Ammon's horn (tissue), 1 donor: Measurements from ENCODE around the gene HIP1.
"Not testable (repeated sequence)": the region's sequence is repeated elsewhere in the genome, so short reads cannot be mapped to it uniquely, and the experiment has no call there.

ENCODE experiments used
- DNase-seq: peaks from one replicate; pipeline ENCODE4 v3.0.0-alpha.2; 2016; ENCODE audit warnings: low spot score

The HIP1 gene

DNA sequence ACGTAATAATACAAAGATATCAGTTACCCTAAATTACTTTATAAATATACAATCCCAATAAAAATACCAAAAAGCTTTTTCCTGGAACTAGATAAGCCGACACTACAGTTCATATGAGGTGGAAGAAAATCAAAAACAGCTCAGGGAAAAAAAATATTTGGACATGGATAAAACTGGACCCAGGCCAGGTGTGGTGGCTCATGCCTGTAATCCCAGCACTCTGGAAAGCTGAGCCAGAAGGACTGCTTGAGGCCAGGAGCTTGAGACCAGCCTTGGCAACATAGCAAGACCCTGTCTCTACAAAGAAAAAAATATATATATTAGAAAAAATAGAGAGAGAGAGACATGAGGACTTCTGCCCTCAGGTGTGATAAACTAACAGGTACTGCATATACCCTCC, 219.9 kb downstream of the HIP1 start:
- DNase-seq, result not testable (repeated sequence)

DNA sequence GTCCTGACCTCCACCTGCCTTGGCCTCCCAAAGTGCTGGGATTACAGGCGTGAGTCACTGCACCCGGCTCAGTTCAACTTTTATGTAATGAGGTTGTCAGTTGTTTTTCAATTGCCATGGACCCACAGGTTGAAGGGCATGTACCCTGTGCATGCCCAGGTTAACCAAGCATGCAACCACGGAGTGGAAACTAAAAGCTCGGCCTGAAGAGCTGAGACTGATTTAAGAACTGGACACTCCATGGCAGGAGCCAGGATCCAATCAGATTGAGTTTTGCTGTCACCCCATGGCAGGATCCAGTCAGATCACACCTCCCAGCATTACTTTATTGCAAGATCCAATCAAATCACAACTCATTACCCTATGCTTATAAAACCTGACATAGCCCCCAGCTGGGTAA, 229.7 kb downstream of the HIP1 start:
- not testable (repeated sequence) for DNase-seq

DNA sequence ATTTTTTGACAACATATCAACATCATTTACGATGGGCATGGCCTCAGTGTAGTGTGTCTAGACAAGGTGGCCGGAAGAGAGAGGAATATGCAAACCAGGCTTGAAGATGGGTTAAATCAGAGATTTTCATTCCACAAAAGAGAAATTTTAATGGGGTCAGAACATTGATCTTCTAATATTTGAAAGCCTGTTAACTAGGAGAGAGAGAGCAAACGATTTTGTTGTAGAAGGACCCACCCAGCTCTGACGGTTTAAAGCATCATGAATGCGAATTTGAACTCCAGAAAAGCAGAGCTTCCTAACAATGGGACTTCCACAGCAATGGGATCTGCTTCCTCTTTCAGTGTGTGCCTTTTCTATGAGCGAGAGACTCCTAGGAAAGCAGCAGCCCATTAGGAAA, 246.7 kb downstream of the HIP1 start, which contains the start of gene SPDYE5:
Gene SPDYE5 (plus strand): TSS at position 301 of the 400 bp plus-strand sequence. CDS start 1,728 bp downstream, outside the sequence.
- not testable (repeated sequence) for DNase-seq

- peak; percentile 94 for DNase-seq
Observed at GRCh38 chr7:75485979-75486643, 252.6 kb downstream of the HIP1 start, which contains the start of gene POM121C. Gene POM121C, minus strand, starts transcription at chr7:75486299. Its CDS starts 44,803 bp downstream, at chr7:75441496.

DNA sequence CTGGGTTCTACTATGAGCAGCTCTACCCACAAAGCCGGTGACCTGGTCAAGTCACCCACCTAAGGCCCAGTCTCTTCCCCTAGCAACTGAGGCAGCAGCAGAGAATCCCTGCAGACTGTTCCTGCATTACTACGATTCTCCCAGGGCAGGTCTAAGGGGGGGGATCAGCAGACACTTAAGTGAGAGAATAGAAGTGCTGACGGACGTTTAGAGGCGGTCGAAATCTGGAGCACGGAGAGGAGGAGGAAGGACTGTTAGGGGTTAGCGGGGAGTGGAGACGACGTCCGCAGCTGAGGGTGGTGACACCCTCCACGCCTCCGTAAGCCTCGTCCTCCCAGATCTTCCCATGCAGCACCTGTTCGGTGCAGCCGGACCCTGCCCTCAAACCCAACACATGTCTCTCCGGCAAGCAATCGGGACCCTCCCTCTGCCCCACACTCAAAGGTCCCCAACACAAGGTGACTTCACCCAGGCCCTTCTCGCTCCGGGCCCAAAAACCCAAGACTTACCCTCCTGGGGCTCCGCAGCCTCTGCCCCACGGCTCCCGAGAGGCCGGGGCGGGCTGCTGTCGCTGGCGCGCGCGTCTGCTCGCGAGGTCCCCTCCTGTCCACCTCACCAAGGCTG, 253.3 kb downstream of the HIP1 start:
- DNase-seq, result not testable (repeated sequence)
